Activated naive CD4-positive, alpha-beta T cell treated with anti-CD3 and anti-CD28 coated beads, Interleukin-2, amount 50 U/mL, for 16 hours (primary cell): ENCODE measurements around the gene CHD9.
"Not testable (repeated sequence)": the region's sequence is repeated elsewhere in the genome, so short reads cannot be mapped to it uniquely, and the experiment has no call there.

ENCODE experiments used
- DNase-seq: peaks from one replicate; pipeline ENCODE4 v3.0.0-alpha.2; 2020

CHD9 gene, protein sequence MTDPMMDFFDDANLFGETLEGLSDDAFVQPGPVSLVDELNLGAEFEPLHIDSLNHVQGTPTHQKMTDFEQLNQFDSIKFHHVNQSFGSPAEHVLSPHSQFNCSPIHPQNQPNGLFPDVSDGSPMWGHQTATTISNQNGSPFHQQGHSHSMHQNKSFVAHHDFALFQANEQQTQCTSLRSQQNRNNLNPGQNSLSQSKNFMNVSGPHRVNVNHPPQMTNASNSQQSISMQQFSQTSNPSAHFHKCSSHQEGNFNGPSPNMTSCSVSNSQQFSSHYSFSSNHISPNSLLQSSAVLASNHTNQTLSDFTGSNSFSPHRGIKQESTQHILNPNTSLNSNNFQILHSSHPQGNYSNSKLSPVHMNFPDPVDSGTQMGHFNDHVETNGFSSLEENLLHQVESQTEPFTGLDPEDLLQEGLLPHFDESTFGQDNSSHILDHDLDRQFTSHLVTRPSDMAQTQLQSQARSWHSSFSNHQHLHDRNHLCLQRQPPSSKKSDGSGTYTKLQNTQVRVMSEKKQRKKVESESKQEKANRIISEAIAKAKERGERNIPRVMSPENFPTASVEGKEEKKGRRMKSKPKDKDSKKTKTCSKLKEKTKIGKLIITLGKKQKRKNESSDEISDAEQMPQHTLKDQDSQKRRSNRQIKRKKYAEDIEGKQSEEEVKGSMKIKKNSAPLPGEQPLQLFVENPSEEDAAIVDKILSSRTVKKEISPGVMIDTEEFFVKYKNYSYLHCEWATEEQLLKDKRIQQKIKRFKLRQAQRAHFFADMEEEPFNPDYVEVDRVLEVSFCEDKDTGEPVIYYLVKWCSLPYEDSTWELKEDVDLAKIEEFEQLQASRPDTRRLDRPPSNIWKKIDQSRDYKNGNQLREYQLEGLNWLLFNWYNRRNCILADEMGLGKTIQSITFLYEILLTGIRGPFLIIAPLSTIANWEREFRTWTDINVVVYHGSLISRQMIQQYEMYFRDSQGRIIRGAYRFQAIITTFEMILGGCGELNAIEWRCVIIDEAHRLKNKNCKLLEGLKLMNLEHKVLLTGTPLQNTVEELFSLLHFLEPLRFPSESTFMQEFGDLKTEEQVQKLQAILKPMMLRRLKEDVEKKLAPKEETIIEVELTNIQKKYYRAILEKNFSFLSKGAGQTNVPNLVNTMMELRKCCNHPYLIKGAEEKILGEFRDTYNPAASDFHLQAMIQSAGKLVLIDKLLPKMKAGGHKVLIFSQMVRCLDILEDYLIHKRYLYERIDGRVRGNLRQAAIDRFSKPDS (N-terminal part only)

GRCh38 chr16:53054670-53055485 lies at the start of gene CHD9:
Gene CHD9, plus strand, starts transcription at chr16:53054991. Its CDS starts 101,099 bp downstream, at chr16:53156090.
- DNase-seq: peak; percentile 76

DNA sequence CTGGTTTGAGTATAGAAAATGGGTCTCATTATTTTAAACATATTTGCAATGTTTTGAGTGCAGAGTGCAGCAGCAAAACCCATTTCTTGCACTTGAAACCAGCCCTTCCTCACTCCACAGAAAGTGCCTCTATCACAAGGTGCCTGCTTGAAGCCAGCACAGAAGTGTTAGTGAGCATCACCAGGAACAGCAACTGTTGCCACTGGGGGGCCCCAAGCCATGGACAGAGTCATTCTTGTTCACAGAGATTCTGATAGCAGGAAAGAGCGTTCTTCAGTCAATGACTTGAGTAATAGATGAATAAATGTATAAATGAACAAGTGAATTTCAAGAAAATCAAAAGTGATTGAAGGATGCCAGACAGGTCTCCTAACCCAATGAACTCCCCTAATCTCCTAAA lies 47.7 kb upstream of the CHD9 start:
- no peak for DNase-seq

DNA sequence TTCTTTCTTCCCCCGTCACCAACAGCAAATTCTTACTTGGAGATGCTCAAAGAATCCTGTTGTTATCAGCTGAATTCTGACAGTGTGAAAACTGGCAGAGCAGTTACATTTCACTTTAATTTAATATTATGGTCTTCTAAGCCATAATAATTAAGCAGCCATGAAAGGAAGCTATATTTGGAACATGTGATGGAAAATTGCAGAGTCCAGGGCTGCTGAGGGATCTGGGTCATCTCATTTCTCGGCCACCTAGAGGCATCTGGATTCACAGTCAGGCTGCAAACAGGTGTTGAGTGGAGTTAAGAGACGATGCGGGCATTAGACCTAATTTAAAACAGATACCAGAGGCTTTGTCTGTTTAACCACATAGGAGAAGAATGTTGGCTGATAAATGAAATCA lies 40.5 kb upstream of the CHD9 start:
- no peak for DNase-seq

GRCh38 chr16:53018834-53019416 lies 35.9 kb upstream of the CHD9 start:
- DNase-seq: no peak

GRCh38 chr16:53022374-53022773 lies 32.4 kb upstream of the CHD9 start:
- DNase-seq: no peak

DNA sequence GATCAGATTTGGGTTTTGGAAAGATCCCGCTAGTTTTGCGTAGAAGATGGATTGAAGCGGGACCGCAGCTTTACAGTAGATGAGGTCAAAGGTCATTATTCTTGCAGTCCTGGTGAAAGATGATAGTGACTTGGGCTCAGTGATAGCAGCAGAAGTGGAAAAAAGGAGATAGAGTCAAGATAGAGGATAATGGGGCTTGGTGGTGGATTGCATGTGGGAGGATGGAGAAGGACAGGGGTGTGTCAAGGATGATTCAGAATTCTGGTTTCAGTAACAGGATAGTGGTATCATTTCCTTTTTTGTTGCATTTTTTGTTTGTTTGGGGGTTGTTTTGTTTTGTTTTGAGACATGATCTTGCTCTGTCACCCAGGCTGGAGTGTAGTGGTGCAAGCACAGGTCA lies 30.7 kb upstream of the CHD9 start:
- DNase-seq: no peak

- DNase-seq: no peak
Observed at GRCh38 chr16:53029971-53030370, 24.8 kb upstream of the CHD9 start.

GRCh38 chr16:53031323-53031942 lies 23.4 kb upstream of the CHD9 start:
- DNase-seq: no peak

DNA sequence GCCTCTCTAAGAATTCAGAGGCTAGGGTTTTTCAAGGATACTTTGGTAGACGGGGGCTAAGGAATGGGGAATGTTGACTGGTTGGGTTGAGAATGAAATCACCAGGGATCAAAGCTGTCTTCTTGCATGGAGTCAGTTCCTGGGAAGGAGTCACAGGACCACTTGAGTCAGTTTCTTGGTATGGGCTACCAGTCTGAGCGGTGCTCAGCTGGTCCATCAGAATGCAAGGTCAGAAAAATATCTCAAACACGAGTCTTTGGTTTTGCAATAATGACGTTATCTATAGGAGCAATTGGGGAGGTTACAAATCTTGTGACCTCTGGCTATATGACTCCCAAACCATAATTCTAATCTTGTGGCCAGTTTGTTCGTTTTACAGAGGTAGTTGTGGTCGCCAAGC lies 20.5 kb upstream of the CHD9 start:
- DNase-seq: no peak

DNA sequence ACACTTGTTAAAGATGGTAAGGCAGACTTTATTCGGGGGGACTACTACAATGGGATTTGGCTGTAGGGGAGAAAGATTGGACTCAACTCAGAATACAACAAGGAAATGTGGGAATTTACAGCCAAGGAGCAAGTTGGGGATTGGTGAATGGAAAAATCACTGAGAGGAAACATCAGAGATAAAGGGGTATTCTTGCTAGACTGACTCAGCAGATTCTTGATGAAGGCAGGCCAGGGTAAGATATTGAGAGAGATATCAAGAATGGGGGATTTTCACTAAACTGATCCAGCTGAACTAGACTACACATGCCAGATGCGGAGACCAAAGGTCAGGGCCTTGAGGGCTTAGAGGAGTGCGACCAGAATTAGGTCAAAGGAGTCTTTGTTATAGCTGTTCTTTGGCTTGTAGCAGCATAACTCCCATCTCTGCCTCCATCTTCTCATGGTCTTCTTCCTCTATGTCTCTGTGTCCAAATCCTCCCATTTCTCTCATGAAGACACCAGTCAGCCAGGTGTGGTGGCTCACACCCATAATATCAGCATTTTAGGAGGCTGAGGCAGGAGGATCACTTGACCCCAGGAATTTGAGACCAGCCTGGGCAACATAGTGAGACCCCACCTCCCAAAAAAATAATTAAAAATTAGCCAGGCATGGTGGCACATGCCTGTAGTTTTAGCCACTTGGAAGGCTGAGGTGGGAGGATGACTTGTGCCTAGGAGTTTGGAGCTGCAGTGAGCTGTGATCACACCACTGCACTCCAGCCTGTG lies 19.4 kb upstream of the CHD9 start:
- no peak for DNase-seq

- DNase-seq: no peak
Observed at GRCh38 chr16:53036066-53036465, 18.7 kb upstream of the CHD9 start.

DNA sequence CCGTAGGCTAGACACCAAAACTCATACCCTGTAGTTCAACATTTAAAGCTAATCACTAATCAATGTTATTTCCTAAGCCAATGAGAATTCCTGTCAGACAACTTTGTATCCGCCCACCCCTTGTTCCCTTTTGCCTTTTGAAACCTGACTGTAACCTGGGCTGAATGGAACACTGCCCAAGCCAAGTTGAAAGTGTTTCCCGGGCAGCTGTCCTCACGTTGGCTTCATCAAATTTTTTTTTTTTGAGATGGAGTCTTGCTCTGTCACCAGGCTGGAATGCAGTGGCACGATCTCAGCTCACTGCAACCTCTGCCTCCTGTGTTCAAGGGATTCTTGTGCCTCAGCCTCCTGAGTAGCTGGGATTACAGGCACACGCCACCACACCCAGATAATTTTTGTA lies 18.1 kb upstream of the CHD9 start:
- DNase-seq: not testable (repeated sequence)

DNA sequence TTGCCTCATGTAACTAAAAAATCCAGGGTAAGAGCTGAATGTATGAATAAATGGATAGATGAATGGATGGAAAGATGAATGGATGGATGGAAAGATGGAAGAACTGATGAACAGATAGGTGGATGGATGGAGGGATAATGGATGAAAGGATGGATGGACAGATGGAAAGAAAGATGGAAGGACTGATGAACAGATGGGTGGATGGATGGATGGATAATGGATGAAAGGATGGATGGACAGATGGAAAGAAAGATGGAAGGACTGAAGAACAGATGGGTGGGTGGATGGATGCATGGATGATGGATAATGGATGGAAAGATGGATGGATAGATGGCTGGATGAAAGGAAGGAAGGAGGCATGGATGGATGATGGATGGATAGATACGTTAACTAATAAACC lies 14.0 kb upstream of the CHD9 start:
- DNase-seq: no peak

- no peak for DNase-seq
Observed at GRCh38 chr16:53041320-53042051, 13.3 kb upstream of the CHD9 start.

DNA sequence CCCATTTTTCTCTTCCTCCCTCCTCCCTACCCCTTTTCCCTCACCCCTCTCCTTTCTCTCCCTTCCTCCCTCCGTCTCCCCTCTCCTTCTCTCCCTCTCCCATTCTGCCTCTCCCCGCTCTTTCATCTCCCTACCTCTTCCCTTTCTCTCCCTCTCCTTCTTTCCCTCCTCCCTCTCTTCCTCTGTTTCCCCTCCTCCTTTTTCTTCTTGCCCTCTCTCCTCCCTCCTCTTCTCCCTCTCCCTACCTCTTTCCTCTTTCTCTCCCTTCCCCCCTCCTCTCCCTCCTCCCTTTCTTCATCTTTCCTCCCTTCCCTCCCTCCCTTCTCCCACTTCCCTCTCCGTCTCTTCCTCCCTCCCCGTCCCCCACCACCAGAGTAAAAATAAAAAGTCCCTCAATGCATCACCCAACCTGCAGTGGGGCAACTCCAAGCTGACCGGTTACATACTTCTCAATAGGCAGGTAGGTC lies 12.5 kb upstream of the CHD9 start:
- no peak for DNase-seq

GRCh38 chr16:53043428-53043831 lies 11.4 kb upstream of the CHD9 start:
- no peak for DNase-seq

GRCh38 chr16:53043986-53044601 lies 10.7 kb upstream of the CHD9 start:
- no peak for DNase-seq

- no peak for DNase-seq
Observed at GRCh38 chr16:53045341-53046220, 9.2 kb upstream of the CHD9 start.
